ENCODE measurements around the gene RBM33. TPM values are rescaled to one million over a fixed set of nuclear protein-coding genes. Genes with fewer than 3 reads are reported as not detected.

Gene RBM33
- total RNA-seq, 1 donor from 2014 or later = 25.0 TPM

DNA sequence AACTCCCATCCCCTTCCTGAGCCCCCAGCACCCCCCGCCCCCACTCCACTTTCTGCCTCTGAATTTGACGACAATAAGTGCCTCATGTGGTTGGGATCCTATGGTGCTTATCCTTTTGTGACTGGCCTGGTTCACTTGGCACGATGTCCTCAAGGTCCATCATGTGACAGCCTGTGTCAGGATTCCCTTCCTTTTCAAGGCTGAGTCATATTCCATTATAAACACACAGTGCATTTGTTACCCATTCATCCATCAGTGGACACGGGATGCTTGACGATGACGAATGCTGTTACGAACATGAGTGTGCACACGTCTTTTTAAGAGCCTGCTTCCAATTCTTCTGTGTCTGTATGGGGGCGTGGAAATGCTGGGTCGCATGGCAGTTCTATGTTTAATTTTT, 141.1 kb downstream of the RBM33 start:
- DNase-seq (ENCODE audit: low read depth) = no peak
- TF ChIP-seq, protein P1, sequence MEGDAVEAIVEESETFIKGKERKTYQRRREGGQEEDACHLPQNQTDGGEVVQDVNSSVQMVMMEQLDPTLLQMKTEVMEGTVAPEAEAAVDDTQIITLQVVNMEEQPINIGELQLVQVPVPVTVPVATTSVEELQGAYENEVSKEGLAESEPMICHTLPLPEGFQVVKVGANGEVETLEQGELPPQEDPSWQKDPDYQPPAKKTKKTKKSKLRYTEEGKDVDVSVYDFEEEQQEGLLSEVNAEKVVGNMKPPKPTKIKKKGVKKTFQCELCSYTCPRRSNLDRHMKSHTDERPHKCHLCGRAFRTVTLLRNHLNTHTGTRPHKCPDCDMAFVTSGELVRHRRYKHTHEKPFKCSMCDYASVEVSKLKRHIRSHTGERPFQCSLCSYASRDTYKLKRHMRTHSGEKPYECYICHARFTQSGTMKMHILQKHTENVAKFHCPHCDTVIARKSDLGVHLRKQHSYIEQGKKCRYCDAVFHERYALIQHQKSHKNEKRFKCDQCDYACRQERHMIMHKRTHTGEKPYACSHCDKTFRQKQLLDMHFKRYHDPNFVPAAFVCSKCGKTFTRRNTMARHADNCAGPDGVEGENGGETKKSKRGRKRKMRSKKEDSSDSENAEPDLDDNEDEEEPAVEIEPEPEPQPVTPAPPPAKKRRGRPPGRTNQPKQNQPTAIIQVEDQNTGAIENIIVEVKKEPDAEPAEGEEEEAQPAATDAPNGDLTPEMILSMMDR (IDR thresholded peaks at IDR 0.05; ENCODE audit: insufficient read depth, low read length, poor library complexity, severe bottlenecking) = no peak
- H3K36me3 ChIP-seq (ENCODE audit: control insufficient read depth, insufficient read depth, low read length) = peaks cover 1% of the 10 kb centered on the region
- peaks cover 9% of the 10 kb centered on the region for H3K27me3 ChIP-seq (ENCODE audit: control insufficient read depth, insufficient read depth, low read length)
- no peak overlapping the region for H3K4me3 ChIP-seq (ENCODE audit: low read depth, low read length)

DNA sequence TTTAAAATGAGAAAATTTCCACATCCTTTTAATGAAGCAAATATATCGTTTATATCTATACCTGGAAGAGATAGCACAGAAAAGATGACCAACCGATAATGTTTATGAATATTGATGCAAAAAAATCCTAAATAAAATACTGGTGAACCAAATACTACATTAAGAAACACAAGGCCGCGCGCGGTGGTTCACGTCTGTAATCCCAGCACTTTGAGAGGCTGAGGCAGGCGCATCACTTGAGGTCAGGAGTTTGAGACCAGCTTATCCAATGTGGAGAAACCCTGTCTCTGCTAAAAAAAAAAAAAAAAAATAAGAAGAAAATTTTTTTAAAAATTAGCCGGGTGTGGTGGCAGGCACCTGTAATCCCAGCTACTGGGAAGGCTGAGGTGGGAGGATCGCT, 142.0 kb downstream of the RBM33 start:
- no peak overlapping the region for H3K4me3 ChIP-seq (ENCODE audit: low read depth, low read length)

DNA sequence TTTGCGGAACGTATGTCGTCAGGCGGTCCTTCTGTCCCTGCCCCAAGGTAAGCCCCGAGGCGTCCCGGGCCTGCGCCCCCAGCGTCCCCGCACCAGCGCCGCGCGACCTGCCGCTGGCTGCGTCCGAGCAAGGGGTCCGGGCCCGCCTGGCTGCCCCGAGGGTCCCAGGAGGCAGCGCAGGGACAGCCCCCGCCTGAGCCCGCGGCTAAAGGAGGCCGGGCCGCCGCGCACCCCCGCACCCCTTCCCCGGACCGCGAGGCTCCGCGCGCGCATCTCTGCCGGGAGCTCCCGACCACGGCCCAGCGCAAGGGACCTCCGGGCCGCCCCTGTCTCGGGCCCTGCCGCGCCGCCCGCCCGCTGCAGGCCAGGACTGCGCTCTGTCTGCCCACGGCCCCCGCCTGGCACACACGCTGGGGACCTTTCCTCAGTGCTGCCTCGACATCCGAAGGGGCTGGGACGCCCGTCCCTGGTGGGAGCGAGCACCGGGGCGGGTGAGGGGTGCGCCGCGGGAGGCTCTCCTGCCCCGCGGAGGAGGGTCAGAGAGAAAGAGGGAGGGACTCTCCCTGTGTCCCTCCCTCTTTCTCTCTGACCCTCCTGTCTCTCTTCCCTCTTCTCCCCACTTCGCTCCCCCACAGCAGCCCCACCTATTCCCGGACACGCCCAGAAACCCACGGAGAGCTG, 142.8 kb downstream of the RBM33 start:
- TF ChIP-seq, protein P1 (IDR thresholded peaks at IDR 0.05; ENCODE audit: insufficient read depth, low read length, poor library complexity, severe bottlenecking) = no peak
- Histone ChIP-seq H3K36me3 (ENCODE audit: control insufficient read depth, insufficient read depth, low read length) (no peaks in the 10 kb centered on the region), H3K4me3 (ENCODE audit: low read depth, low read length) (peak overlapping the region; percentile 47), H3K27me3 (ENCODE audit: control insufficient read depth, insufficient read depth, low read length) (peaks cover 9% of the 10 kb centered on the region)
- DNase-seq (ENCODE audit: low read depth) = no peak

More for the DNA sequence above, 142.0 kb downstream of the RBM33 start:
- TF ChIP-seq, protein P1 (IDR thresholded peaks at IDR 0.05; ENCODE audit: insufficient read depth, low read length, poor library complexity, severe bottlenecking) = no peak
- H3K27me3 ChIP-seq (ENCODE audit: control insufficient read depth, insufficient read depth, low read length) = peaks cover 9% of the 10 kb centered on the region
- H3K36me3 ChIP-seq (ENCODE audit: control insufficient read depth, insufficient read depth, low read length) = no peaks in the 10 kb centered on the region
- no peak for DNase-seq (ENCODE audit: low read depth)

DNA sequence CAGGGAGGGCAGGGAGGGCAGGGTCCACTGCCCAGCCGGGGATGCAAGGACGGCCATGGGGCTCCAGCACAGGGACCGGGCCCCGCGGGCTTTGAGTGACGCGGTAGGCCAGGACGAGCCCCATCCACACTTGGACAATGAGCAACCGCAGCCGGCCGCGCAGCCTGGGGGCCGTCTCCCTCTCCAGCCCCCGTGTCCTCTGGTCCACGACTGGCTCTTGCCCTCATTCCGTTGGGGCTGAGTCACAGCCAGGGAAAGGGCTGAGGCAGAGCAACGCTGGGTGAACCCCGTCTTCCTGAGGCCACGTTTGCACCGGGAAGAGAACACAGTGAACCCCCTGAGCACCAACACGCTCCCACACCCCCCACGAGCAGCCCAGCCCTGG, 144.1 kb downstream of the RBM33 start:
- peaks cover 9% of the 10 kb centered on the region for H3K27me3 ChIP-seq (ENCODE audit: control insufficient read depth, insufficient read depth, low read length)
- no peak overlapping the region for H3K4me3 ChIP-seq (ENCODE audit: low read depth, low read length)
- DNase-seq (ENCODE audit: low read depth) = no peak
- TF ChIP-seq, protein P1 (IDR thresholded peaks at IDR 0.05; ENCODE audit: insufficient read depth, low read length, poor library complexity, severe bottlenecking) = no peak
- no peaks in the 10 kb centered on the region for H3K36me3 ChIP-seq (ENCODE audit: control insufficient read depth, insufficient read depth, low read length)

DNA sequence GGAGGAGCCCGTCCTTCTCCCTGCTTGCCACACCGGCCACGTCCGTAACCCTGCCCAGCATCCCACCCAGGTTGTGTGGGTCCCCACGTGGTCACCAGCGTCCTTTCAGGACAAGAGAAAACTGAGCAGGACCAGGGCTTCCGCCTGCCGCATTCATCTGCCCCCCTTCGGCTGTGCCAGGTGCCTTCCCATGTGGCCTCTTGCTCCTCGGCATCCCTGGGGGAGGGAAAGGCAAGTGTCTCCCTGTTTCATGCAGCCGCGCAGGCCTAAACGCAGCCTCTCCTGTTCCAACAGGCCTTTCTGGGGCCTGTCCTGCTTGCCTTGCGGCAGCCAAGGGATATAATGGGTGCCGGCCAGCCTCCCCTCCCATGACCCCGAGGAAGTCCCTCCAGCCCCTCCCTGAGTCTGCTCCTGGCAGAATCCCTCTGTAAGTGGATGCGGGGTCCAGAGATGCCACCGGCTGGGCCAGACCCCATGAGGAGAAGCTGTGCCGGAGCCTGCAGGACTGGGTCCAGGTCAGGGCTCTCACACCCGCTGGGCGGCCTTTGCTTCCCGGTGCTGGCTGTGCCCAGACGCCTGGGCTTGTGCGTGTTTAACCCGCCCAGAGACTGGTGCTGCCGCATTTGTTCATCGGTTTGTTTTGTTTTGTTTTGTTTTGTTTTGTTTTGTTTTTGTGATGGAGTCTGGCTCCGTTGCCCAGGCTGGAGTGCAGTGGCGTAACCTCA, 144.7 kb downstream of the RBM33 start:
- peaks cover 9% of the 10 kb centered on the region for H3K27me3 ChIP-seq (ENCODE audit: control insufficient read depth, insufficient read depth, low read length)
- no peak for DNase-seq (ENCODE audit: low read depth)
- no peak overlapping the region for H3K4me3 ChIP-seq (ENCODE audit: low read depth, low read length)
- TF ChIP-seq, protein P1 (IDR thresholded peaks at IDR 0.05; ENCODE audit: insufficient read depth, low read length, poor library complexity, severe bottlenecking) = no peak
- no peaks in the 10 kb centered on the region for H3K36me3 ChIP-seq (ENCODE audit: control insufficient read depth, insufficient read depth, low read length)

Measured in kidney epithelial cell (primary cell).